ENCODE data around the gene TMEM200A. TPM values are rescaled to one million over a fixed set of nuclear protein-coding genes. Genes with fewer than 3 reads are reported as not detected.

Gene TMEM200A
- total RNA-seq, 1 donor from 2014 or later, result 15.9 TPM

DNA sequence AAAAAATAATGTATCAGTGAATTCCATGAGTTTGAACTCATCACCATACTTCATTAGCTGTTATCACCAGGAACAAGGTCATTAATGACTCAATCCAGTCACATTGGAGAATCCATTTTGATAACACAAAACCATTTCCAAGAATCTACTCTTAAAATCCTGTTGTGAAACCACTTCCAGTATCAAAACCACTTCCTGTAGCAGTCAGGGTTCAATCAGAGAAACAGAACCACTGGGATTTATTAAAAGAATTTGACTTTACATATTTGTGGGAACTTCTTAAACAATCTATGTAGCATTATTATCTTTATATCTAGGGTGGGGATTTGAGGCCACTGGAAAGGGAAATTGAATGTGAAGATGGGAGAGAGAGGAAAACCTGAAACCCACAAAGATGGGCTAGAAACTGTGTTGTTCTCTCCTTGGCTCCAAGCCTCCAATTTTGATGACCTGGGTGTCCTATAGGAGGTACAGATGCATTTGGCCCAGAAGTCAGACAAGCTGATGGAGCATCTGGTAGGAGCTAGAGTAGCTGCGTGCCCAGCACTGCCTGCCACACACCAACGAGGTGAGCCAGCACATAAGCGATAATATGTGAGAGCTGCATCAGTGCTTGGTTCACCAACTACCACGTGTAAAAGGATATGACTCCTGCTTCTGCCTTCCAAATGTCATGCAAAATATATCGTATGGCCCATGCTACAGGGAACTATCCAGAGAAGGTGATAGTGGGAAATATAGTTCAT lies 117.0 kb downstream of the TMEM200A start:
- DNase-seq (ENCODE audit: extremely low read depth, low read depth, low spot score), result no peak

DNA sequence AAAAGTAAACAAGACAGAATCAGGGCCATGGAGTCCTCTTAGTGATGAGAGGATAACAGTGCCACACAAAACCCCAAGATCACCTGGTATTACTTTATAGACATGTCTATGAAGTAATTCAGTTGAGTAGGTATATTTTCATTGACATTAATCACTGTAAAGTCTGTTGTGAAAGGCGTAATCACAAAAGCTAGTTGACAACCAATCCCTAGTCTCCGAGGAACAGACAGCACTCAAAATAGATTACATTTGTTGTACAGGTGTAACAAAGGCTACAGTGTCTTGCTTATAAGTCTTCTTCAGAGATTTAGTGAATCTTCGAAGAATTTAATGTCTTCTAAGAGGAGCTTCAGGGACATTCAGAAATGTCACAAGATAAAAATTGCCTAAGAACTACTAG lies 120.1 kb downstream of the TMEM200A start:
- no peak for DNase-seq (ENCODE audit: extremely low read depth, low read depth, low spot score)

DNA sequence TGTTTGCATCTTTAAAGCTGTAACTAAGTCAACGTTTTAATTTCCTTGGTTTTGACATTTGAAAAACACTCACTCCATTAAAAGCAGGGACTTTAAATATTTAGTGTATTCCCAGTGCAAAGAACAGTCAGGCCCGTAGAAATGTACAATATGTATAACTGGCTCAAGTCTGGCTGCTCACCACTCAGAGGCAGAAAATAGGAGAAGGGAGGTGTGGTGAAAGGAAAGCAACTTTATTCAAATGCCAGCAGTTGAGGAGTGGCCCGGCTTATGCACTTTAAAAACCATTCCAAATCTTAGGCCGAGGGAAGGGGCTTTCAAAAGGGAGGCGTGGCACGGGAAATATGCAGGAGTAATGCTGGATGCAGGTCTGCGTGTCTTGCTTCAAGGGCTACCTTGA lies 120.6 kb downstream of the TMEM200A start:
- no peak for DNase-seq (ENCODE audit: extremely low read depth, low read depth, low spot score)

DNA sequence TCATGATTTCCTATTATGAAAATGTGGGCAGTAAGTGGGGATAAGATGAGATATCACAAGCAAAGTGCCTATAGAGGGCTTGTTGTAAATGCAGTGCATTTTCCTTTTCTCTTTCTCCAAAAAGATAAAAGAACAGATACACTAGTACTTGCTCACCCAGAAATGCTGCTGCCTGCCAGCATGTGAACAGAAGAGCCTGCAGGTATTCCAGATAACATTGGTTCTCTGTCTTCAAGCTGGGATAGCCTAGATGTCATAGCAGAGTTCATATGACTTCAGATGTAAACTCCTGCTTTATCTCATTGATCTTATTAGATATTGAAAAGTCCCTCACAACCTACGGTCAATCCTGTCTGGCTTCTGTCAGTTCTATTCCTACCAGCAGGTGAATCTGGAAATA lies 123.7 kb downstream of the TMEM200A start:
- no peak for DNase-seq (ENCODE audit: extremely low read depth, low read depth, low spot score)

Other genes with a start within 250 kb of the TMEM200A start
- gene SAMD3, start 143.1 kb upstream of the TMEM200A start, total RNA-seq, result 0.41 and 1.1 TPM in 2 replicates